GM23248 (cell line): Measurements from ENCODE around the gene CENPA. TPM values are rescaled to one million over a fixed set of nuclear protein-coding genes. Genes with fewer than 3 reads are reported as not detected.
"Not testable (repeated sequence)": the region's sequence is repeated elsewhere in the genome, so short reads cannot be mapped to it uniquely, and the experiment has no call there.

ENCODE experiments used
- DNase-seq: peaks from one replicate; pipeline ENCODE4 v3.0.0-alpha.2; 2015
- H2AFZ ChIP-seq: fragments of 200-600 bp; sonication (generic); 2 replicates; pipeline ENCODE4 v1.6.1; 2016; ENCODE audit warnings: antibody characterized with exemption
- H3F3A ChIP-seq: fragments of 200-600 bp; sonication (generic); 2 replicates; pipeline ENCODE4 v1.6.1; 2016; ENCODE audit warnings: mild to moderate bottlenecking, antibody characterized with exemption, mixed run types; ENCODE audit not compliant: insufficient read depth
- H3K27ac ChIP-seq: fragments of 200-600 bp; sonication (generic); 2 replicates; pipeline ENCODE4 v1.5.1; 2016; ENCODE audit warnings: mild to moderate bottlenecking
- H3K27me3 ChIP-seq: fragments of 200-600 bp; sonication (generic); replicated peaks from 2 replicates; pipeline ENCODE4 v1.6.1; 2016; ENCODE audit warnings: mild to moderate bottlenecking; ENCODE audit not compliant: insufficient read depth
- H3K36me3 ChIP-seq: fragments of 200-600 bp; sonication (generic); 2 replicates; pipeline ENCODE4 v1.6.1; 2016; ENCODE audit warnings: low read depth, mild to moderate bottlenecking
- H3K4me1 ChIP-seq: fragments of 200-600 bp; sonication (generic); 2 replicates; pipeline ENCODE4 v1.6.1; 2016; ENCODE audit warnings: mild to moderate bottlenecking; ENCODE audit not compliant: insufficient read depth
- H3K4me2 ChIP-seq: fragments of 200-600 bp; sonication (generic); one replicate; pipeline ENCODE4 v1.6.1; 2016; ENCODE audit warnings: mild to moderate bottlenecking; ENCODE audit not compliant: unreplicated experiment
- H3K4me3 ChIP-seq: fragments of 200-600 bp; sonication (generic); 2 replicates; pipeline ENCODE4 v1.5.1; 2016; ENCODE audit warnings: mild to moderate bottlenecking
- H3K79me2 ChIP-seq: fragments of 200-600 bp; sonication (generic); 2 replicates; pipeline ENCODE4 v1.6.1; 2016; ENCODE audit warnings: mild to moderate bottlenecking; ENCODE audit not compliant: insufficient read depth
- H3K9ac ChIP-seq: fragments of 200-600 bp; sonication (generic); 2 replicates; pipeline ENCODE4 v1.6.1; 2016; ENCODE audit warnings: mild to moderate bottlenecking
- H3K9me2 ChIP-seq: fragments of 200-600 bp; sonication (generic); 2 replicates; pipeline ENCODE4 v1.6.1; 2016; ENCODE audit warnings: mixed run types, mild to moderate bottlenecking, moderate library complexity; ENCODE audit not compliant: insufficient read depth
- H3K9me3 ChIP-seq: fragments of 200-600 bp; sonication (generic); one replicate; pipeline ENCODE4 v1.6.1; 2017; ENCODE audit warnings: low read depth
- H4K20me1 ChIP-seq: fragments of 200-600 bp; sonication (generic); 2 replicates; pipeline ENCODE4 v1.6.0; 2016; ENCODE audit not compliant: insufficient read depth
- EZH2 ChIP-seq: fragments of 200-600 bp; sonication (generic); IDR thresholded peaks from 2 replicates; pipeline ENCODE4 v1.6.1; 2018; ENCODE audit warnings: antibody characterized with exemption, mild to moderate bottlenecking; ENCODE audit not compliant: insufficient read depth, poor library complexity, severe bottlenecking
- EZH2phosphoT487 ChIP-seq: fragments of 200-600 bp; sonication (generic); IDR thresholded peaks from 2 replicates; pipeline ENCODE4 v1.6.1; 2018; ENCODE audit warnings: antibody characterized with exemption, moderate library complexity, mild to moderate bottlenecking, low read depth; ENCODE audit not compliant: insufficient read depth
- WGBS, 2 experiments: methylation state at CpG; one replicate each; pipeline ENCODE4 v1.1.6; 2015 to 2017; ENCODE audit warnings: low lambda C conversion rate in 2 of 2, low coverage in 1 of 2; ENCODE audit errors: missing lambda C conversion rate in 2 of 2; 5-methylcytosine and 5-hydroxymethylcytosine counted together
- in situ Hi-C: fragments of 300-500 bp; cut with MboI; formaldehyde crosslinking; loops from 2 replicates; pipeline ENCODE4 v1.15.0; 2020
- polyA plus RNA-seq: library from polyadenylated mRNA; unstranded; fragments of >200 nt; fragmentation: Nextera tagmentation; extraction: Ambion mirVana; gene quantifications from 2 replicates; pipeline ENCODE4 v1.2.1, GENCODE V29; 2016
- total RNA-seq: library from RNA; depleted of rRNA; stranded (reverse); fragments of >200 nt; shearing (Covaris generic); gene quantifications from 2 replicates; pipeline ENCODE4 v1.2.3, GENCODE V29; 2014

Gene CENPA
- total and polyA plus RNA-seq, 2 experiments from 2014 or later = 8.1 to 12.1 TPM

DNA sequence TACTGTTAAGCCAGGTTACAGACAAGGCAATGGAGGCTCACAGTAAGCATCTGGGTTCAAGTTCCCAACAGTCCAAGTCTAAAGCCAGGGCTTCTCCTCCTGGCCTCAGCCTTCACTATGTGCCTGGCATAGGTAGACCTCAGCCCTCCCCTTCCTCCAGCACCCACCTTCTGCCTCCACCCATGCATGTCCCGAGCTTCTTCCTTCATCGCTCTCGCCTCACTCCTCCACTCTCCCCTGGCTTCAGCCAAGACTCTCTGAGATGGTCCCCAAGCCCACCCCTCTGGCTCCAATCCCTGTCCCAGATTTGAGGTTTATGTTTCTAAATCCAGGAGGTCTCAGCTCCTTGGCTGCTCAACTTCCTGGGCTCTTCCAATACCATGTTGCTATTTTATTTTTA lies 26.9 kb downstream of the CENPA start:
- H2AFZ ChIP-seq = no peak overlapping the region
- no peaks in the 10 kb centered on the region for H3K36me3 ChIP-seq

DNA sequence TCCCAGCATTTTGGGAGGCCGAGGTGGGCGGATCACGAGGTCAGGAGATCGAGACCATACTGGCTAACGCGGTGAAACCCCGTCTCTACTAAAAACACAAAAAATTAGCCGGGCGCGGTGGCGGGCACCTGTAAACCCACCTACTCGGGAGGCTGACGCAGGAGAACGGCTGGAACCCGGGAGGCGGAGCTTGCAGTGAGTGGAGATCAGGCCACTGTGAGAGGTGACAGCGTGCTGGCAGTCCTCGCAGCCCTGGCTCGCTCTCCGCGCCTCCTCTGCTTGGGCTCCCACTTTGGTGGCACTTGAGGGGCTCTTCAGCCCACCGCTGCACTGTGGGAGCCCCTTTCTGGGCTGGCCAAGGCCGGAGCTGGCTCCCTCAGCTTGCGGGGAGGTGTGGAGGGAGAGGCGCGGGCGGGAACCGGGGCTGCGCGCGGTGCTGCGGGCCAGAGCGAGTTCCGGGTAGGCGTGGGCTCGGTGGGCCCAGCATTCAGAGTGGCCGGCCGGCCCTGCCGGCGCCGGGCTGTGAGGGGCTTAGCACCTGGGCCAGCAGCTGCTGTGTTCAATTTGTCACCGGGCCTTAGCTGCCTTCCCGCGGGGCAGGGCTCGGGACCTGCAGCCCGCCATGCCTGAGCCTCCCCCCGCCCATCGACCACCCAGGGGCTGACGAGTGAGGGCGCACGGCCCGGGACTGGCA lies 28.4 kb downstream of the CENPA start:
- H3K4me1 ChIP-seq, H2AFZ ChIP-seq, H3K9me3 ChIP-seq, H3F3A ChIP-seq, in situ Hi-C loops, H3K4me3 ChIP-seq, H4K20me1 ChIP-seq, DNase-seq, H3K27ac ChIP-seq, H3K4me2 ChIP-seq, H3K9me2 ChIP-seq, H3K36me3 ChIP-seq, H3K79me2 ChIP-seq, H3K9ac ChIP-seq: not testable (repeated sequence)
- 84 to 87% methylated on average over 43 to 48 of the region's 52 CpGs for WGBS, 2 experiments
- H3K27me3 ChIP-seq = peaks cover 14% of the 10 kb centered on the region

More for the DNA sequence above, 26.9 kb downstream of the CENPA start:
- no peak for DNase-seq
- no peak overlapping the region for H3K27ac ChIP-seq
- no peak overlapping the region for H3K4me3 ChIP-seq
- TF ChIP-seq EZH2 = no peak
- no peaks in the 10 kb centered on the region for H3K4me1 ChIP-seq
- no peaks in the 10 kb centered on the region for H3K79me2 ChIP-seq
- H3K9me3 ChIP-seq = no peaks in the 10 kb centered on the region
- H3F3A ChIP-seq = no peaks in the 10 kb centered on the region
- H3K9ac ChIP-seq = no peak overlapping the region
- no peak overlapping the region for H3K4me2 ChIP-seq
- 51 to 57% methylated on average over 1 to 3 of the region's 3 CpGs for WGBS, 2 experiments
- in situ Hi-C loops = no loop called here
- H3K27me3 ChIP-seq = peaks cover 14% of the 10 kb centered on the region; the same call in 1 of the 2 replicates
- no peaks in the 10 kb centered on the region for H4K20me1 ChIP-seq
- H3K9me2 ChIP-seq = no peaks in the 10 kb centered on the region

- Histone ChIP-seq H3K9ac (no peak overlapping the region), H3K4me1 (no peaks in the 10 kb centered on the region), H2AFZ (no peak overlapping the region), H3K36me3 (no peaks in the 10 kb centered on the region), H3K9me2 (no peaks in the 10 kb centered on the region), H3K79me2 (no peaks in the 10 kb centered on the region), H4K20me1 (no peaks in the 10 kb centered on the region), H3K27me3 (peaks cover 21% of the 10 kb centered on the region), H3K4me2 (no peak overlapping the region), H3K27ac (no peak overlapping the region), H3F3A (no peaks in the 10 kb centered on the region), H3K4me3 (no peak overlapping the region), H3K9me3 (no peaks in the 10 kb centered on the region)
- DNase-seq = no peak
- 44 to 45% methylated on average over 3 of the region's 3 CpGs for WGBS, 2 experiments
- in situ Hi-C loops = no loop called here
- TF ChIP-seq EZH2 = no peak
- TF ChIP-seq EZH2phosphoT487 = no peak
These were observed 31.0 kb downstream of the CENPA start for GRCh38 chr2:26816893-26817292.

DNA sequence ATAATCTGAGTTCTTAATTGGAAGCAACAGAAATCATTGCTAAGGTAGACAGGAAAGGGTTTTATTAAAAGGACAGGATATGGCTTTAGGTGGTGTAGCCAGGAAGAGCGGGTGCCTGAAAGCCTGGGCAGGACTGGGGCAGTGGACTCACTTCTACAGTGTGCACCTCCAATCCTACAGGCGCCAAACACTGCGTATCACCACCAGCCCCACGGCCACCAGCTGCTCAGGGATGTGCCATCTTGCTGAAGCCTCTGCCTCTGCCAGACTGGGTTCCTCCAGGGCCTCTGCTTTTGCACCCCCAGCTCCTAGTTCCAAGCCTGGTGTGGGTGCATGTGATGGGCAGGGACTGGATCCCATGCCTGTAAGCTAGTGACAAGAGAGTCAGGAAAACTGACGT lies 32.4 kb downstream of the CENPA start:
- peaks cover 16% of the 10 kb centered on the region for H3K27me3 ChIP-seq
- TF ChIP-seq EZH2phosphoT487 = no peak
- no peak for TF ChIP-seq EZH2
- no peak overlapping the region for H3K4me2 ChIP-seq
- no peaks in the 10 kb centered on the region for H3K9me2 ChIP-seq
- no peak overlapping the region for H3K27ac ChIP-seq
- DNase-seq = no peak
- no peak overlapping the region for H3K9ac ChIP-seq
- no peaks in the 10 kb centered on the region for H3K4me1 ChIP-seq
- no peak overlapping the region for H3K4me3 ChIP-seq
- no peaks in the 10 kb centered on the region for H3K9me3 ChIP-seq
- no peaks in the 10 kb centered on the region for H3K79me2 ChIP-seq
- H3K36me3 ChIP-seq = no peaks in the 10 kb centered on the region
- no peaks in the 10 kb centered on the region for H4K20me1 ChIP-seq
- H3F3A ChIP-seq = no peaks in the 10 kb centered on the region
- no peak overlapping the region for H2AFZ ChIP-seq
- in situ Hi-C loops = no loop called here
- WGBS, 2 experiments = 60 to 67% methylated on average over 5 of the region's 5 CpGs

GRCh38 chr2:26818972-26819371 lies 33.1 kb downstream of the CENPA start:
- Histone ChIP-seq H3K9me2 (no peaks in the 10 kb centered on the region), H3F3A (no peaks in the 10 kb centered on the region), H3K9ac (no peak overlapping the region), H3K4me2 (no peak overlapping the region), H3K4me3 (no peak overlapping the region), H3K27me3 (peaks cover 16% of the 10 kb centered on the region), H3K79me2 (no peaks in the 10 kb centered on the region), H4K20me1 (no peaks in the 10 kb centered on the region), H3K9me3 (no peaks in the 10 kb centered on the region), H2AFZ (no peak overlapping the region), H3K36me3 (no peaks in the 10 kb centered on the region), H3K27ac (no peak overlapping the region), H3K4me1 (no peaks in the 10 kb centered on the region)
- no peak for TF ChIP-seq EZH2phosphoT487
- TF ChIP-seq EZH2 = no peak
- no peak for DNase-seq
- in situ Hi-C loops = no loop called here
- WGBS, 2 experiments = 21 to 26% methylated on average over 6 of the region's 6 CpGs
